ENCODE data around the gene DMRTC2. TPM values are rescaled to one million over a fixed set of nuclear protein-coding genes. Genes with fewer than 3 reads are reported as not detected.

DMRTC2 gene
- total and polyA plus RNA-seq, 9 of the 15 experiments (the other 6 are each of a cell fraction or from before 2014, with no cell fraction given) = 0.03 TPM; not detected in 8

- TF ChIP-seq E2F5 (CRISPR knock-in tag; IDR thresholded peaks at IDR 0.05) (no peak), ZNF76 (CRISPR knock-in tag; IDR thresholded peaks at IDR 0.05; ENCODE audit: borderline replicate concordance) (no peak), GATA2 (CRISPR knock-in tag; IDR thresholded peaks at IDR 0.05) (no peak), ZNF197 (CRISPR knock-in tag; IDR thresholded peaks at IDR 0.05; ENCODE audit: low read depth) (no peak), RBM17 (IDR thresholded peaks at IDR 0.05; ENCODE audit: borderline replicate concordance, low read depth, low read length) (no peak), MLLT1 (IDR thresholded peaks at IDR 0.05) (peak; percentile 88), ZNF253 (CRISPR knock-in tag; conservative IDR thresholded peaks at IDR 0.05) (no peak), FOXO4 (CRISPR knock-in tag; IDR thresholded peaks at IDR 0.05) (0 out of 2 replicates have a peak, but pooled peaks have one; percentile 48), ZNF431 (CRISPR knock-in tag; IDR thresholded peaks at IDR 0.05) (no peak; the same call in 1 of the 2 replicates), ZKSCAN1 (IDR thresholded peaks at IDR 0.05; ENCODE audit: low read depth, low read length) (peak; percentile 59; the same call in 1 of the 2 replicates), CBFA2T3 (IDR thresholded peaks at IDR 0.05) (no peak; the same call in 1 of the 2 replicates), PCBP2 (IDR thresholded peaks at IDR 0.05; ENCODE audit: low read depth, low read length, poor library complexity, severe bottlenecking) (no peak), MAX (CRISPR knock-in tag; IDR thresholded peaks at IDR 0.05) (0 out of 2 replicates have a peak, but pooled peaks have one; percentile 8), BCOR (IDR thresholded peaks at IDR 0.05) (peak; percentile 100), TCF3 (CRISPR knock-in tag; IDR thresholded peaks at IDR 0.05) (peak; percentile 33), TEAD4 (IDR thresholded peaks at IDR 0.05; ENCODE audit: low read length) (no peak; the same call in 1 of the 2 replicates), TEAD4 (CRISPR knock-in tag; IDR thresholded peaks at IDR 0.05; ENCODE audit: borderline replicate concordance) (no peak), ELK1 (CRISPR knock-in tag; IDR thresholded peaks at IDR 0.05) (no peak), SOX6 (IDR thresholded peaks at IDR 0.05) (peak; percentile 72), NFIX (CRISPR knock-in tag; IDR thresholded peaks at IDR 0.05; ENCODE audit: low read depth) (no peak), IRF1 (CRISPR knock-in tag; IDR thresholded peaks at IDR 0.05; ENCODE audit: borderline replicate concordance) (no peak), FOXA1 (IDR thresholded peaks at IDR 0.05; ENCODE audit: borderline replicate concordance) (no peak), KHSRP (IDR thresholded peaks at IDR 0.05) (0 out of 2 replicates have a peak, but pooled peaks have one; percentile 13)
These were observed 39.2 kb downstream of the DMRTC2 start (continued) for GRCh38 chr19:41883821-41884733.
